Cardiac muscle cell (in vitro differentiated cells and primary cell): ENCODE measurements around the gene ELP5. TPM values are rescaled to one million over a fixed set of nuclear protein-coding genes. Genes with fewer than 3 reads are reported as not detected.

Experiments
- DNase-seq, 2 donors: peaks; one replicate each; pipeline versions ENCODE4 v3.0.0 to v3.0.0-alpha.2; 2010 to 2017; ENCODE audit warnings: low read depth in 1 of 2, low spot score in 1 of 2
- H3K27ac ChIP-seq: fragments of 200-600 bp; sonication (generic); 2 replicates; pipeline ENCODE4 v1.5.1; 2016
- H3K27me3 ChIP-seq: fragments of 200-600 bp; sonication (generic); 2 replicates; pipeline ENCODE4 v1.6.0; 2016; ENCODE audit warnings: control low read depth
- H3K36me3 ChIP-seq: fragments of 200-600 bp; sonication (generic); 2 replicates; pipeline ENCODE4 v1.5.1; 2016; ENCODE audit warnings: control low read depth
- H3K4me1 ChIP-seq: fragments of 200-600 bp; sonication (generic); 2 replicates; pipeline ENCODE4 v1.8.1; 2017; ENCODE audit warnings: low read depth, mild to moderate bottlenecking, mixed run types
- H3K4me3 ChIP-seq: fragments of 200-600 bp; sonication (generic); 2 replicates; pipeline ENCODE4 v1.5.1; 2016; ENCODE audit warnings: mild to moderate bottlenecking
- H3K9me3 ChIP-seq: fragments of 200-600 bp; sonication (generic); 2 replicates; pipeline ENCODE4 v1.5.1; 2017; ENCODE audit warnings: low read depth, mild to moderate bottlenecking, control low read depth
- polyA plus RNA-seq: library from polyadenylated mRNA; unstranded; fragments of >200 nt; fragmentation: Nextera tagmentation; extraction: Ambion mirVana; gene quantifications from 2 replicates; pipeline ENCODE4 v1.2.1, GENCODE V29; 2016
- total RNA-seq: library from RNA; depleted of rRNA; stranded (reverse); fragments of >200 nt; gene quantifications from 2 replicates; pipeline ENCODE4 v1.2.3, GENCODE V29; 2016
- TF ChIP-seq, protein P1 (sequence below): IDR thresholded peaks from 2 replicates; pipeline ENCODE4 v1.5.1; 2012; ENCODE audit warnings: low read depth, mild to moderate bottlenecking, low read length

Gene ELP5
- total and polyA plus RNA-seq, 2 experiments from 2014 or later: 54.5 to 62.3 TPM

DNA sequence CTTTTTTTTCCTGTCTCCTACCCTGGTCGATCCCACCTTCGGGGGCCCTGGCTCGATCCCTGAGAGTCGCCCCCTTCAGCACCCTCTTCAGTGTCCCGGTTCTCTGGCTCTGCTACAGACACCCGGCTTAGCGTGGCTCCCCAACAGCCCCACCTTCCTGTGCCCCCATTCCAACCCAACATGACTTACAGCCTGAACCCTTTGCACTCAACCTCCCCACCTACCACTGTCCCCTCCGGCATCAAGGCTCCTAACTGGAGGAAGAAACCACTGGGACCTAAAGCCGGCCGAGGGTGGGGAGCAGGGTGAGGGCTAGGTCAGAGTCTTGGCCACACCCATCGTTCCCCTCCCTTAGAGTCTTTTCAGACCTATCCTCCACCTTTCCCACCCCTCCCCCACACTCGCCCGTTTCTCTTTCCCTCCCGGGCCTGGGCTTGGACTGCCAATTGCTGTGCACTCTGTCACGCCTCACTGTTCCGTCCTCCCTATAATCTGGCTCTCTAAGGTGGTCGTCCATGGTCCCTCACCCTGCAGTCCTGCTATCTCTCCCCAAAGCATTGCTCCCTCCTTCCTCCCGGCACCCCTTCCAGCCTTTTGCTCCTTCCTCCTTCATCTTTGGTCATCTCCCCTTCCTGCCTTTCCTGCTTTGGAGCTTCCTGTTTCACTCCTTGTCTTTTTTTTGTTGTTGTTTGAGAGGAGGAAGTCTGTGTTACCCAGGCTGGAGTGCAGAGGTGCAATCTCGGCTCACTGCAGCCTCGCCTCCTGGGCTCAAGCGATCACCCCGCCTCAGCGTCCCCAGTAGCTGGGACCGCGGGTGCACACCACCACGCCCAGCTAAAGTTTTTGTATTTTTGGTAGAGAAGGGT, 11.2 kb downstream of the ELP5 start:
- no peaks in the 10 kb centered on the region for H3K9me3 ChIP-seq
- TF ChIP-seq, protein P1, sequence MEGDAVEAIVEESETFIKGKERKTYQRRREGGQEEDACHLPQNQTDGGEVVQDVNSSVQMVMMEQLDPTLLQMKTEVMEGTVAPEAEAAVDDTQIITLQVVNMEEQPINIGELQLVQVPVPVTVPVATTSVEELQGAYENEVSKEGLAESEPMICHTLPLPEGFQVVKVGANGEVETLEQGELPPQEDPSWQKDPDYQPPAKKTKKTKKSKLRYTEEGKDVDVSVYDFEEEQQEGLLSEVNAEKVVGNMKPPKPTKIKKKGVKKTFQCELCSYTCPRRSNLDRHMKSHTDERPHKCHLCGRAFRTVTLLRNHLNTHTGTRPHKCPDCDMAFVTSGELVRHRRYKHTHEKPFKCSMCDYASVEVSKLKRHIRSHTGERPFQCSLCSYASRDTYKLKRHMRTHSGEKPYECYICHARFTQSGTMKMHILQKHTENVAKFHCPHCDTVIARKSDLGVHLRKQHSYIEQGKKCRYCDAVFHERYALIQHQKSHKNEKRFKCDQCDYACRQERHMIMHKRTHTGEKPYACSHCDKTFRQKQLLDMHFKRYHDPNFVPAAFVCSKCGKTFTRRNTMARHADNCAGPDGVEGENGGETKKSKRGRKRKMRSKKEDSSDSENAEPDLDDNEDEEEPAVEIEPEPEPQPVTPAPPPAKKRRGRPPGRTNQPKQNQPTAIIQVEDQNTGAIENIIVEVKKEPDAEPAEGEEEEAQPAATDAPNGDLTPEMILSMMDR: no peak
- DNase-seq: peak in 1 of 2 donors; percentile 10
- peaks cover 8% of the 10 kb centered on the region for H3K36me3 ChIP-seq
- H3K4me1 ChIP-seq: peaks cover 5% of the 10 kb centered on the region
- peaks cover 44% of the 10 kb centered on the region for H3K27me3 ChIP-seq
- H3K4me3 ChIP-seq: peak overlapping the region; percentile 3
- no peak overlapping the region for H3K27ac ChIP-seq

DNA sequence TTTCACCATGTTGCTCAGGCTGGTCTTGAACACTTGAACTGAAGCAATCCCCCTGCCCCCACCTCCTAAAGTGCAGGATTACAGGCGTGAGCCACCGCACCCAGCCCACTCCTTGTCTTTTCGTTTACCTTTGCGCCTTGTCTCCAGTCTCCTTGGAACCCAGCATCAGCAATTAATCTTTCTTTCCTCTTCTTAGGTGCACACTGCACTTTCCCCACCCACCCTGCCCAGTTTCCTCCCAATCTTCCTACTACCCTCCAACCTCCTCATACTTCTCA, 11.7 kb downstream of the ELP5 start:
- Histone ChIP-seq H3K4me3 (no peak overlapping the region), H3K36me3 (peaks cover 5% of the 10 kb centered on the region), H3K27me3 (peaks cover 44% of the 10 kb centered on the region), H3K4me1 (peaks cover 5% of the 10 kb centered on the region), H3K9me3 (no peaks in the 10 kb centered on the region), H3K27ac (no peak overlapping the region)
- no peak for DNase-seq
- TF ChIP-seq, protein P1: no peak

DNA sequence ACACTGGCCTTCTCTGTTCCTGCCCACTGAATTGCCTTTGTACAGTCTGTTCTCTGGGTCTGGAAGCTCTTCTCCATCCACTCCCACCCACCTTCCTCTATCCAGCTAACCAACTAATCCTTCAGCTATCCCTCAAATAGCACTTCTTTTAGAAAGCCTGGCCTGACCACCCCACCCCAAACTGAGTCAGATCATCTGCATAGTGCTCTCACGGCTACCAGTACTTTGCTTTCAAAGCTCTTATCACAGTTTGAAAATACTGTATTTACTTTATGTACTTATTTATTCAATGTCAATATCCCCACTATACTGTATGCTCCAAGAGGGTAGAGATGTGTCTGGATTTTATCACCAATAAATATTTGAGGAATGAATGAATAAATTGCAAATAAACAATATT, 14.8 kb downstream of the ELP5 start:
- peaks cover 30% of the 10 kb centered on the region for H3K27me3 ChIP-seq
- no peak overlapping the region for H3K4me3 ChIP-seq
- no peaks in the 10 kb centered on the region for H3K9me3 ChIP-seq
- no peak for DNase-seq
- no peak overlapping the region for H3K27ac ChIP-seq
- TF ChIP-seq, protein P1: no peak
- no peaks in the 10 kb centered on the region for H3K4me1 ChIP-seq
- no peaks in the 10 kb centered on the region for H3K36me3 ChIP-seq

DNA sequence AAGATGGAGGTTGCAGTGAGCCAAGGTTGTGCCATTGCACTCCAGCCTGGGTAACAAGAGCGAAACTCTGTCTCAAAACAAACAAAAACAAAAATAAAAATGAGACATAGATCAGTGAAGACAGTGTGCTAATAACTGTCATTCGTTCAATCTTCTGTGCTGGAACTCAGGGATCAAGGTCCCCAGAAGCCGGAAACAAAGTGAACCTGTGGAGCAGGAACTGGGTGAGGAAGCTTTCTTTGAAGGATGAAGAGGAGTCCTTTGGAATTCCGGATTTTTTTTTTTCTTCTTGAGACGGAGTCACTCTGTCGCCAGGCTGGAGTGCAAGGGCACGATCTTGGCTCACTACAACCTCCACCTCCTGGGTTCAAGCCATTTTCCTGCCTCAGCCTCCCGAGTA, 27.4 kb downstream of the ELP5 start:
- Histone ChIP-seq H3K36me3 (peaks cover 3% of the 10 kb centered on the region), H3K27me3 (no peaks in the 10 kb centered on the region), H3K4me3 (no peak overlapping the region), H3K4me1 (no peaks in the 10 kb centered on the region), H3K27ac (no peak overlapping the region), H3K9me3 (no peaks in the 10 kb centered on the region)
- no peak for DNase-seq
- TF ChIP-seq, protein P1: no peak

DNA sequence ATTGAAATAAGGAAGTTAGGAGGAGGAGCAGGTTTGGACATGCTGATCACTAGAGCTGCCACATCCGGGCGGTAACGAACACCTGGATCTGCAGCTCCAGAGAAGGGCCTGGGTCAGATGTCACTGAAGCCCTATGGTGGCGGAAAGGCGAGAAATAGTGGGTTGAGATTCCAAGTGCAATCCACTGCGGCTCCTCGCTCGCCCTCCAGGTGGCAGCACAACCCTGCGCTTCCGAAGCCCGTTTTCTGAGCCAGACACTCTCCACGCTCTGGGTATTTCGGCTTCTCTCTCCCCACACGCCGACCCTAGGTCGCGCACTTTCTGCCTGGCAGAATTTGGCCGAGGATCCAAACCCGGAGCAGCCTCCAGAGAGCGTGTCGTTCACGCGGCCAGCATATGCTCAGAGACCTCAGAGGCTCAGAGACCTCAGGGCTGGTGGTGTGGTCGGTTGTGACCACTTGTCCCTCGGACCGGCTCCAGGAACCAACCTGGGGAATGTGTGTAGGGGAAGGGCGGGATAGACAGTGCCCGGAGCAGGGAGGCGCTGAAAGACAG, 28.6 kb downstream of the ELP5 start:
- H3K27me3 ChIP-seq: no peaks in the 10 kb centered on the region
- H3K9me3 ChIP-seq: no peaks in the 10 kb centered on the region
- no peaks in the 10 kb centered on the region for H3K4me1 ChIP-seq
- H3K36me3 ChIP-seq: peaks cover 14% of the 10 kb centered on the region
- peak; percentile 82 to 87 for DNase-seq
- TF ChIP-seq, protein P1: peak; percentile 92
- peak overlapping the region; percentile 99 for H3K27ac ChIP-seq
- peak overlapping the region; percentile 76 for H3K4me3 ChIP-seq
